ENCODE results near the gene SLC12A7. TPM values are rescaled to one million over a fixed set of nuclear protein-coding genes. Genes with fewer than 3 reads are reported as not detected.

Gene SLC12A7
- total RNA-seq, 2 experiments from 2014 or later, result 32.6 to 34.2 TPM

DNA sequence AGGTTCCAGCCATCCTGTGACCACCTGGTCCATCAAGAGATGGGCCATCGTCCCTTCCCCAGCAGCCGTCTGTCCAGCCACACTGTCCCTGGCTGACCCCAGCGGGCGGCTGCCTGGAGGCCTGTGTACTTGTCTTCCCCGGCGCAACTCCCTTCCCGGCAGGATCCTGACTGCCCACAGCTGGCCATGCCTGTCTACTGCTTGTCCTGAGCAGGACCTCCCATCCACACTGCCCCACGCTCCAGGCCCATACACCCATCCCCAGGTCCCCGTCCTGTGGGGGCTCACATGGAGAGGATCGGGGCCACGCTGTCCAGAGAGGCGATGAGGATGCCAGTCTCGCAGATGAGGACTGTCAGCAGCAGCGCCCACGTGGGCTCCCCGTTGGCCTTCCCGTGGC lies 35.5 kb downstream of the SLC12A7 start:
- ChIA-PET POLR2A (no interaction called here), CTCF (no interaction called here)
- no peaks in the 10 kb centered on the region for H3K9me3 Mint-ChIP-seq
- H3K27ac Mint-ChIP-seq, result no peak overlapping the region
- H3K4me3 Mint-ChIP-seq, result no peak overlapping the region
- no peak for DNase-seq
- no peaks in the 10 kb centered on the region for H3K4me1 Mint-ChIP-seq
- peaks cover 4% of the 10 kb centered on the region for H3K36me3 Mint-ChIP-seq (ENCODE audit: low read depth)
- H3K27me3 Mint-ChIP-seq, result no peaks in the 10 kb centered on the region

DNA sequence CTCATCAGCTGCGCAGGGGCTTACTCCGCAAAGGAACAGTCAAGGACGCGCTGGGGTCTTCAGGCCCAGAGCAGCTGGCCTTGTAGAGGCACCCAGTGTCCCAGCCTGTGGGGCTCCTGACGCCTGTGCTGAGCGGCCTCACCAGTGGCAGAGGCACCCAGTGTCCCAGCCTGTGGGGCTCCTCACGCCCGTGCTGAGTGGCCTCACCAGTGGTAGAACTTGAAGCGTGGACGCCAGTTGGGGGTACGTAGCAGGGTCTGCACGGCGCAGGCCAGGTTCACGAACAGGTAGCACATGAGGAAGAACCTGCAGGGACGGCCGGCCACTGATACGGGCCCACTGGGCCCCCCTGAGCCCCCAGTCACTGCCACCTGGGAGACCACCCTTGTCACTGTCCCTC lies 35.9 kb downstream of the SLC12A7 start:
- Mint-ChIP-seq H3K27me3 (no peaks in the 10 kb centered on the region), H3K36me3 (ENCODE audit: low read depth) (peaks cover 2% of the 10 kb centered on the region), H3K9me3 (no peaks in the 10 kb centered on the region)

DNA sequence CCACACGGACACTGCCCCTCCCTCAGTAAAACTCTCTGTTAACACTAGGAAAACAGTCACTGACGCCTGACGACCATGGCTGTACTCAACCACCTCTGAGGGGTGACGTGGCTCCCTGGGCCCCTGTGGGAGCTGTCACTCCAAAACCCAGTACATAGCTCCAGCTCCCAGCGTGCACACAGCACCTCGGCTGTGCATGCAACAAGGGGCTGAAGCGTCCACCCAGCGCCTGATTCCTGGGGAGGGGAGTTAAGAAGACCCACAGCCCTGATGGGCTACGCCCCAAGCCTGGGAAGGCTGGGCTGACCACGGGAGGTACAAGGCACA lies 36.3 kb downstream of the SLC12A7 start:
- no peak for DNase-seq
- H3K9me3 Mint-ChIP-seq, result no peaks in the 10 kb centered on the region
- H3K27ac Mint-ChIP-seq, result no peak overlapping the region
- H3K4me1 Mint-ChIP-seq, result no peaks in the 10 kb centered on the region
- H3K36me3 Mint-ChIP-seq (ENCODE audit: low read depth), result no peaks in the 10 kb centered on the region
- ChIA-PET CTCF (no interaction called here), POLR2A (no interaction called here)
- no peak overlapping the region for H3K4me3 Mint-ChIP-seq
- no peaks in the 10 kb centered on the region for H3K27me3 Mint-ChIP-seq

More for the DNA sequence above, 35.9 kb downstream of the SLC12A7 start:
- no peak overlapping the region for H3K4me3 Mint-ChIP-seq
- DNase-seq, result no peak
- H3K27ac Mint-ChIP-seq, result no peak overlapping the region
- ChIA-PET POLR2A (no interaction called here), CTCF (no interaction called here)
- H3K4me1 Mint-ChIP-seq, result no peaks in the 10 kb centered on the region

- no peaks in the 10 kb centered on the region for H3K9me3 Mint-ChIP-seq
- no peaks in the 10 kb centered on the region for H3K4me1 Mint-ChIP-seq
Observed at GRCh38 chr5:1074816-1075554, 36.9 kb downstream of the SLC12A7 start.

GRCh38 chr5:1074226-1074625 lies 37.6 kb downstream of the SLC12A7 start:
- ChIA-PET CTCF (no interaction called here), POLR2A (no interaction called here)

More at GRCh38 chr5:1074816-1075554, 36.9 kb downstream of the SLC12A7 start:
- POLR2A ChIA-PET, result no interaction called here
- Mint-ChIP-seq H3K27me3 (no peaks in the 10 kb centered on the region), H3K27ac (no peak overlapping the region), H3K36me3 (ENCODE audit: low read depth) (no peaks in the 10 kb centered on the region), H3K4me3 (no peak overlapping the region)
- CTCF ChIA-PET, result no interaction called here
- DNase-seq, result no peak

DNA sequence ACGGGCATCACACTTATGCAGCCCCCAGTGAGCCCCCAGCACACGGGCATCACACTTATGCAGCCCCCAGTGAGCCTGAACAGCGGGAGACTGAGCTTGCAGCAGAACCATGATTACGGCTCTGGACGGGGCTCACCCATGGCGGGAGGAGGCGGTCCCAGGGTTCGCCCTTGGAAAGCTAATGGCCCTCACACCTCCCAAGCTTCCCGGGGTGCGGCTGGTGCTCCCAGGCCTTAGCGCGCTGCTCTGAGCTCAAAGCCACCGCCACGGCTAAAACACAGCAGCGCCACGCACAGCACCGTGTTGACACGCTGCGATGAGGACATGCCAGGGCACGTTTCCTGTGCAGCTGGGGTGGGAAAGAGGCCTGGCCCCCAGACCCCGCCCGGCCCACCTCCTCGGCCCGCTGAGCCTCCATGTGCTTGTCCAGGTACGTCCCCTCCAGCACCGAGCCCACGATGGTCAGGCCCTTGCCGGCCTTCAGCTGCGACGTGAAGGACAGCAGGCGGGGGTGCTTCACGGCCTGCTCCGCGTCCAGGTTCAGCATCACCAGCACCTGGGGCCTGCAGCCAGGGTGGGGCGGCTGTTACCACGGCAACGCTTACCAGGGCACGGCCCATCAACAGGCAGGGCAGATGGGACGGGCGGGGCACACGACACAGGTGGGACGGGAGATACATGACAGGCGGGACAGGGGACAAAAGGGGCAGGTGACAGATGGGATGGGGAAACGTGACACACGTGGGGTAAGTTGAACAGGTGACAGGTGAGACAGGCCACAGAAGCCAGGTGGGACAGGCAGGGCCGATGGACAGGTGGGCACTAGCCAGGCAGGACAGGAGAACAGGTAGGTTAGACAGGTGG lies 38.4 kb downstream of the SLC12A7 start:
- Mint-ChIP-seq H3K27ac (no peak overlapping the region), H3K4me3 (no peak overlapping the region), H3K36me3 (ENCODE audit: low read depth) (no peaks in the 10 kb centered on the region), H3K9me3 (no peaks in the 10 kb centered on the region), H3K4me1 (no peaks in the 10 kb centered on the region), H3K27me3 (no peaks in the 10 kb centered on the region)
- ChIA-PET CTCF (no interaction called here), POLR2A (no interaction called here)
- DNase-seq, result no peak

More at GRCh38 chr5:1074226-1074625, 37.6 kb downstream of the SLC12A7 start:
- Mint-ChIP-seq H3K36me3 (ENCODE audit: low read depth) (no peaks in the 10 kb centered on the region), H3K4me1 (no peaks in the 10 kb centered on the region), H3K27ac (no peak overlapping the region), H3K27me3 (no peaks in the 10 kb centered on the region), H3K4me3 (no peak overlapping the region), H3K9me3 (no peaks in the 10 kb centered on the region)
- no peak for DNase-seq

DNA sequence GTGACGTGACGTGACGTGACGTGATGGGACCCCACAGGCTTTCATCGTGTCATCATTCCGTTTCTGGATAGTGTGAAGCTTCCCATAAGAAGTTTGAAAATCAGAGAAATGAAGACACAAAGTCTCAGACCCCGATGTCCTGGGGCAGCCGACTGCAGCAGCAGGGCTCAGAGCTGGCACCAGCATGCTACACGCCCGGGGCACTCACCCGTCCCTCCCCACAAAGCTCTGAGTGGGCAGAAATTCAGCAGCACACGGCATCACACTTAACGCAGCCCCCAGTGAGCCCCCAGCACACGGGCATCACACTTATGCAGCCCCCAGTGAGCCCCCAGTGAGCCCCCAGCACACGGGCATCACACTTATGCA lies 42.2 kb downstream of the SLC12A7 start:
- H3K27ac Mint-ChIP-seq, result no peak overlapping the region
- no peaks in the 10 kb centered on the region for H3K27me3 Mint-ChIP-seq
- ChIA-PET CTCF (no interaction called here), POLR2A (no interaction called here)
- H3K9me3 Mint-ChIP-seq, result no peaks in the 10 kb centered on the region
- no peaks in the 10 kb centered on the region for H3K4me1 Mint-ChIP-seq
- no peaks in the 10 kb centered on the region for H3K36me3 Mint-ChIP-seq (ENCODE audit: low read depth)
- no peak overlapping the region for H3K4me3 Mint-ChIP-seq
- no peak for DNase-seq

- no peaks in the 10 kb centered on the region for H3K36me3 Mint-ChIP-seq (ENCODE audit: low read depth)
- H3K9me3 Mint-ChIP-seq, result no peaks in the 10 kb centered on the region
- ChIA-PET POLR2A (no interaction called here), CTCF (no interaction called here)
- H3K27ac Mint-ChIP-seq, result no peak overlapping the region
- H3K4me3 Mint-ChIP-seq, result no peak overlapping the region
- no peaks in the 10 kb centered on the region for H3K4me1 Mint-ChIP-seq
- no peak for DNase-seq
- no peaks in the 10 kb centered on the region for H3K27me3 Mint-ChIP-seq
Observed at GRCh38 chr5:1068895-1069719, 42.8 kb downstream of the SLC12A7 start.

DNA sequence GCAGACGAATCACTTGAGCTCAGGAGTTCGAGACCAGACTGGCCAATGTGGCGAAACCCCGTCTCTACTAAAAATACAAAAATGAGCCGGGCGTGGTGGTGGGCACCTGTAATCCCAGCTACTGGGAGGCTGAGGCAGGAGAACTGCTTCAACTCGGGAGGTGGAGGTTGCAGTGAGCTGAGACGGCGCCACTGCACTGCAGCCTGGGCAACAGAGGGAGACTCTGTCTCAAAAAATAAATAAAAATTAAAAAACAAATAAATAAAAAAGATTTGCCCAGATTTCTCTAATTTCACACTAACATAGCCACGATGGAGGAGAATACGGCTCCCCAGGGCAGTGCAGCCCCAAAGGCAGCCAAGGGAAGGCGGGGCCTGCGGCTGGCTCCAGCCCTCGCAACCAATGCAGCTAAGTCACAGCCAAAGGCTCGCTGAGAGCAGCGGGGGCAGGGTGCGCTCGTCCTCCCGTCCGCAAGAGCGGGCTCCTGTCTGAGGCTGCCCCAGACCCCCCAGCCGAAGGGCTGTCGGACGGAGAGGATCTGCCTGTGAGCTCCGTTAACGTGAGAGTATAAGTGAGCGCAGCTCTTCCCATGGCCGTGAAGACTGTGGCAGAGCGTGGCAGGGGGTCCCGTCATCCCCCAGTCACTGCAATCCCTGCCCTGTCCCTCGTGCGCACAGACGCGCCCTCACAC lies 43.5 kb downstream of the SLC12A7 start:
- no peaks in the 10 kb centered on the region for H3K9me3 Mint-ChIP-seq
- no peak for DNase-seq
- ChIA-PET POLR2A (no interaction called here), CTCF (no interaction called here)
- no peaks in the 10 kb centered on the region for H3K36me3 Mint-ChIP-seq (ENCODE audit: low read depth)
- no peaks in the 10 kb centered on the region for H3K27me3 Mint-ChIP-seq
- H3K27ac Mint-ChIP-seq, result no peak overlapping the region
- no peak overlapping the region for H3K4me3 Mint-ChIP-seq
- H3K4me1 Mint-ChIP-seq, result no peaks in the 10 kb centered on the region

DNA sequence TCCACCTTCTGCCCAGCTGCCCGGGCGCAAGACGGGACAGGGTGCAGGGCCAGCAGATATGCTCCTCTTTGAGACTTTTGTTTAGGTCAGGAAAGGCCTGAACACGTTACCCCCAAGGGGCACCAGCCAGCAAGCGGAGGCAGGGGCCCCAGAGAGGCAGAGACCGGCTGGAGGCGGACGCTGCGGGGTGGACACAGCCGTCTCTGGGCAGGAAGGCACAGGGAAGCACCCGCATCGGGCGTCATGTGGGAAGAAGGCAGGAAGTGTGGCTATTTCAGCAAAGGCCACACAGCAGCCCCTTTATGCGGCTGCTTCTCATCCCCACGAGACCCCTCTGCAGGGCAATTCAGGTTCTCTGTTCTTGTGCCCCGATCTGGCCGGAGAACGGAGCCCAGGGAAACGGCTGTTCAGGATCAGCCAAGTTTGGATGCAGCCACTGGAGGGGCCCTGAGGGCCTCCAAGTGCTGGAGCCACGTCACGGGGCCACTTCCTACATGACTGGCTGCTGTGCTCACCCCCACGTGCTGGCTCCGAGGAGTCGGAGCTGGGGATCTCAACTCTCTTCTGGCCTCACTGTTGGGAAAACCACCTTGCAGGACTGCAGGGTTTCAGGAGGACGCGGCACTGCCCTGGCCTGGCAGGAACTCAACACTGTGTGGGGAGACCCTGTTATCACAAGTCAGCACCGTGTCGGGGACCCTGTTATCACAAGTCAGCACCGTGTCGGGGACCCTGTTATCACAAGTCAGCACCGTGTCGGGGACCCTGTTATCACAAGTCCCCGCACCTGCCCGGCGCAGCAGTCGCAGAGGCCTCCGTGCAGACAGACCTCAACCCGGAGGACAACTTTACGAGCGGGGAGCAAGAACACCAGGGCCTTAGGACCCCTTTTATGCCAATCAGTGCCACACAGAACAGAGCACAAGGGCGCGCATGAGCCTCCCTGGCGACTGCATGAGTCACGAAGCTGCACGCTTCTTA lies 44.4 kb downstream of the SLC12A7 start:
- Mint-ChIP-seq H3K9me3 (no peaks in the 10 kb centered on the region), H3K4me3 (no peak overlapping the region), H3K4me1 (no peaks in the 10 kb centered on the region), H3K27me3 (no peaks in the 10 kb centered on the region), H3K36me3 (ENCODE audit: low read depth) (no peaks in the 10 kb centered on the region), H3K27ac (no peak overlapping the region)
- POLR2A ChIA-PET, result no interaction called here
- CTCF ChIA-PET, result no interaction called here
- DNase-seq, result no peak

- Mint-ChIP-seq H3K27ac (no peak overlapping the region), H3K4me3 (no peak overlapping the region), H3K9me3 (no peaks in the 10 kb centered on the region), H3K36me3 (ENCODE audit: low read depth) (no peaks in the 10 kb centered on the region), H3K4me1 (no peaks in the 10 kb centered on the region), H3K27me3 (no peaks in the 10 kb centered on the region)
- ChIA-PET POLR2A (no interaction called here), CTCF (no interaction called here)
- DNase-seq, result no peak
Observed at GRCh38 chr5:1066676-1067075, 45.2 kb downstream of the SLC12A7 start.

- CTCF ChIA-PET, result no interaction called here
- POLR2A ChIA-PET, result no interaction called here
- H3K9me3 Mint-ChIP-seq, result no peaks in the 10 kb centered on the region
Observed at GRCh38 chr5:1065891-1066650, 45.8 kb downstream of the SLC12A7 start.

More at GRCh38 chr5:1065891-1066650, 45.8 kb downstream of the SLC12A7 start:
- H3K4me1 Mint-ChIP-seq, result no peaks in the 10 kb centered on the region
- no peak overlapping the region for H3K27ac Mint-ChIP-seq
- no peaks in the 10 kb centered on the region for H3K36me3 Mint-ChIP-seq (ENCODE audit: low read depth)
- DNase-seq, result no peak
- H3K4me3 Mint-ChIP-seq, result no peak overlapping the region
- H3K27me3 Mint-ChIP-seq, result no peaks in the 10 kb centered on the region
